ENCODE results near the gene STON2. TPM values are rescaled to one million over a fixed set of nuclear protein-coding genes. Genes with fewer than 3 reads are reported as not detected.
"Not testable (repeated sequence)": the region's sequence is repeated elsewhere in the genome, so short reads cannot be mapped to it uniquely, and the experiment has no call there.

Gene STON2
- total RNA-seq, 1 experiment from 2014 or later = 8.6 TPM

DNA sequence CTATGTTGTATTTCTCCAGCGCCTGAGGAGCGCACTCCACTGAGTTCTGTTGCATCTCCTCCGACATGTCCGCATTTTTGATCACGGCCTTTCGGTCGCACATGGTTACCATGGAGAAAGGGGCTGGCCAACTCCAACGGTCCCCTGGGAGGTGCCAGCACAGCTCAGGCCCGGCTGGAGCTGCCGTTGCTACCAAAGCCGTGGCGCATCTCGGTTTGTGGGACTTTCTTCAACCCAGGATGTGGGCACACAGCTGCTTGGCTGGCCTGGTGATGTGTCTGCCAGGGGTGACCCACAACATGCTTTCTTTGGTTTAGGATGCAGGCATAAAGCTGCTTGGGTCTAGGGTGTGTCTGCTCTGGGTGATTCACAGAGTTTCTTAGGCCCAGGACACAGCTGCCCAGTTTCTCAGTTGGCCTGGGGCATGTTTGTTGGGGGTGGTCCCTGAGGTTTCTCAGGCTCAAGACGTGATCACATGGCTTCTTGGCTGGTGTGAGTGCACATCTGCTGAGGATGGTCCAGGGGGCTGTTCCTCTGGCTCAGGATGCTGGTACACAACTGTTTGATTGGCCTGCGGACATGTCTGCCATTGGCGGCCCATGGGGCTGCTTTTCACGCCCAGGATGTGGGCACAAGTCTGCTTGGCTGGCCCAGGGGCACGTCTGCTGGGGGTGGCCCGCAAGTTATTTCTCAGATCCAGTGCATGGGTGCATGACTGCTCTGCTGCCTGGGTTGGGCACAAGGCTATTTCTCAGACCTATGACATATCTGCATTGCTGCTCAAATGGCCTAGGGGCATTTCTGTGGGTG, 153.5 kb downstream of the STON2 start:
- BruUV-seq (replicated peaks) = no TSS peak
- ChIA-PET POLR2A (ENCODE audit: low non-redundant PET) (no interaction called here), CTCF (no interaction called here)
- TF ChIP-seq, protein P1, sequence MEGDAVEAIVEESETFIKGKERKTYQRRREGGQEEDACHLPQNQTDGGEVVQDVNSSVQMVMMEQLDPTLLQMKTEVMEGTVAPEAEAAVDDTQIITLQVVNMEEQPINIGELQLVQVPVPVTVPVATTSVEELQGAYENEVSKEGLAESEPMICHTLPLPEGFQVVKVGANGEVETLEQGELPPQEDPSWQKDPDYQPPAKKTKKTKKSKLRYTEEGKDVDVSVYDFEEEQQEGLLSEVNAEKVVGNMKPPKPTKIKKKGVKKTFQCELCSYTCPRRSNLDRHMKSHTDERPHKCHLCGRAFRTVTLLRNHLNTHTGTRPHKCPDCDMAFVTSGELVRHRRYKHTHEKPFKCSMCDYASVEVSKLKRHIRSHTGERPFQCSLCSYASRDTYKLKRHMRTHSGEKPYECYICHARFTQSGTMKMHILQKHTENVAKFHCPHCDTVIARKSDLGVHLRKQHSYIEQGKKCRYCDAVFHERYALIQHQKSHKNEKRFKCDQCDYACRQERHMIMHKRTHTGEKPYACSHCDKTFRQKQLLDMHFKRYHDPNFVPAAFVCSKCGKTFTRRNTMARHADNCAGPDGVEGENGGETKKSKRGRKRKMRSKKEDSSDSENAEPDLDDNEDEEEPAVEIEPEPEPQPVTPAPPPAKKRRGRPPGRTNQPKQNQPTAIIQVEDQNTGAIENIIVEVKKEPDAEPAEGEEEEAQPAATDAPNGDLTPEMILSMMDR (conservative IDR thresholded peaks at IDR 0.05; ENCODE audit: low read depth, low read length) = no peak
- no peak for TF ChIP-seq EZH2 (IDR thresholded peaks at IDR 0.05; ENCODE audit: borderline replicate concordance, low read depth, low read length, poor library complexity, severe bottlenecking)
- intact Hi-C loops (cut with micrococcal nuclease; ENCODE audit: unreplicated experiment) = no loop called here
- Histone ChIP-seq H3K27ac (ENCODE audit: low read depth, low read length, poor library complexity, severe bottlenecking) (no peak overlapping the region), H3K36me3 (ENCODE audit: insufficient read depth, low read length, poor library complexity, severe bottlenecking) (no peaks in the 10 kb centered on the region), H3K9me3 (ENCODE audit: low read depth, low read length, poor library complexity, severe bottlenecking) (no peaks in the 10 kb centered on the region), H3K4me1 (ENCODE audit: insufficient read depth, low read length, poor library complexity, severe bottlenecking) (no peaks in the 10 kb centered on the region), H3K4me3 (ENCODE audit: low read depth, low read length, poor library complexity, severe bottlenecking) (no peak overlapping the region), H3K27me3 (replicated peaks; ENCODE audit: insufficient read depth, low read depth, low read length, poor library complexity) (no peaks in the 10 kb centered on the region)
- no peak for DNase-seq (ENCODE audit: low spot score)

DNA sequence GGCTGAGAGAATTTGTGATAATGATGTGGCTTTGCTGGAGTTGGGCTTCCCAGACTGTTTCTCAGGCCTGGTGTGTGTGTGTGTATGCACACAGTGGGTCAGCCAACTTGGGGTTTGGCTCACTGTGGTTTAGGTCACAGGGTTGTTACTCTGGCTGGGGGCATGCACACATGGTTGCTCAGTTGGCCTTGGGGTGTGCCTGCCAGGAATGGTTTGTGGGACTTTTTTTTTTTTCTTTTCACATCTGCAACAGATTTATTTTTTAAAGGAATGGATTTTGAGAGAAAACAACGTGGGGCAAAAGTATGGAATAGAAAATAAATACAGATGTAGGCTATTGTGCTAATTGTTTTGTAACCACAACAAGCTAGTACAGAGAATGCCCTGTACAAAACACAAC, 154.4 kb downstream of the STON2 start:
- H3K9me3 ChIP-seq (ENCODE audit: low read depth, low read length, poor library complexity, severe bottlenecking) = no peaks in the 10 kb centered on the region
- H3K4me3 ChIP-seq (ENCODE audit: low read depth, low read length, poor library complexity, severe bottlenecking) = no peak overlapping the region
- no peak overlapping the region for H3K27ac ChIP-seq (ENCODE audit: low read depth, low read length, poor library complexity, severe bottlenecking)
- ChIA-PET POLR2A (ENCODE audit: low non-redundant PET) (no interaction called here), CTCF (no interaction called here)
- intact Hi-C loops (cut with micrococcal nuclease; ENCODE audit: unreplicated experiment) = no loop called here
- no peak for DNase-seq (ENCODE audit: low spot score)
- TF ChIP-seq, protein P1 (conservative IDR thresholded peaks at IDR 0.05; ENCODE audit: low read depth, low read length) = no peak
- TF ChIP-seq EZH2 (IDR thresholded peaks at IDR 0.05; ENCODE audit: borderline replicate concordance, low read depth, low read length, poor library complexity, severe bottlenecking) = no peak
- BruUV-seq (replicated peaks) = no TSS peak
- H3K27me3 ChIP-seq (replicated peaks; ENCODE audit: insufficient read depth, low read depth, low read length, poor library complexity) = no peaks in the 10 kb centered on the region
- H3K4me1 ChIP-seq (ENCODE audit: insufficient read depth, low read length, poor library complexity, severe bottlenecking) = no peaks in the 10 kb centered on the region
- no peaks in the 10 kb centered on the region for H3K36me3 ChIP-seq (ENCODE audit: insufficient read depth, low read length, poor library complexity, severe bottlenecking)

GRCh38 chr14:81244431-81244830, 155.7 kb downstream of the STON2 start:
- H3K36me3 ChIP-seq (ENCODE audit: insufficient read depth, low read length, poor library complexity, severe bottlenecking); POLR2A ChIA-PET (ENCODE audit: low non-redundant PET); H3K9me3 ChIP-seq (ENCODE audit: low read depth, low read length, poor library complexity, severe bottlenecking); H3K4me1 ChIP-seq (ENCODE audit: insufficient read depth, low read length, poor library complexity, severe bottlenecking); H3K4me3 ChIP-seq (ENCODE audit: low read depth, low read length, poor library complexity, severe bottlenecking); H3K27ac ChIP-seq (ENCODE audit: low read depth, low read length, poor library complexity, severe bottlenecking); DNase-seq (ENCODE audit: low spot score); H3K27me3 ChIP-seq (replicated peaks; ENCODE audit: insufficient read depth, low read depth, low read length, poor library complexity); CTCF ChIA-PET; intact Hi-C loops (cut with micrococcal nuclease; ENCODE audit: unreplicated experiment); BruUV-seq (replicated peaks): not testable (repeated sequence)

GRCh38 chr14:81243499-81243898, 156.6 kb downstream of the STON2 start:
- Histone ChIP-seq H3K36me3 (ENCODE audit: insufficient read depth, low read length, poor library complexity, severe bottlenecking) (no peaks in the 10 kb centered on the region), H3K27me3 (replicated peaks; ENCODE audit: insufficient read depth, low read depth, low read length, poor library complexity) (no peaks in the 10 kb centered on the region), H3K9me3 (ENCODE audit: low read depth, low read length, poor library complexity, severe bottlenecking) (no peaks in the 10 kb centered on the region), H3K27ac (ENCODE audit: low read depth, low read length, poor library complexity, severe bottlenecking) (no peak overlapping the region), H3K4me3 (ENCODE audit: low read depth, low read length, poor library complexity, severe bottlenecking) (no peak overlapping the region), H3K4me1 (ENCODE audit: insufficient read depth, low read length, poor library complexity, severe bottlenecking) (no peaks in the 10 kb centered on the region)
- POLR2A ChIA-PET (ENCODE audit: low non-redundant PET) = no interaction called here
- intact Hi-C loops (cut with micrococcal nuclease; ENCODE audit: unreplicated experiment) = no loop called here
- CTCF ChIA-PET = no interaction called here
- no peak for DNase-seq (ENCODE audit: low spot score)
- no TSS peak for BruUV-seq (replicated peaks)
- TF ChIP-seq, protein P1 (conservative IDR thresholded peaks at IDR 0.05; ENCODE audit: low read depth, low read length) = no peak
- TF ChIP-seq EZH2 (IDR thresholded peaks at IDR 0.05; ENCODE audit: borderline replicate concordance, low read depth, low read length, poor library complexity, severe bottlenecking) = no peak

DNA sequence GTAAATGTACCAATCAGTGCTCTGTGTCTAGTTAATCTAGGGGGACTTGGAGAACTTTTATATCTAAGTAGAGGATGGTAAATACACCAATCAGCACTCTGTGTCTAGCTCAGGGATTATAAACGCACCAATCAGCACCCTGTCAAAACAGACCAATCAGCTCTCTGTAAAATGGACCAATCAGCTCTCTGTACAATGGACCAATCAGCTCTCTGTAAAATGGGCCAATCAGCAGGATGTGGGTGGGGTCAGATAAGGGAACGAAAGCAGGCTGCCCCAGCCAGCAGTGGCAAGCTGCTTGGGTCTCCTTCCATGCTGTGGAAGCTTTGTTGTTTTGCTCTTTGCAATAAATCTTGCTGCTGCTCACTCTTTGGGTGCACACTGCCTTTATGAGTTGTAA, 163.3 kb downstream of the STON2 start:
- POLR2A ChIA-PET (ENCODE audit: low non-redundant PET); H3K27ac ChIP-seq (ENCODE audit: low read depth, low read length, poor library complexity, severe bottlenecking); intact Hi-C loops (cut with micrococcal nuclease; ENCODE audit: unreplicated experiment); H3K27me3 ChIP-seq (replicated peaks; ENCODE audit: insufficient read depth, low read depth, low read length, poor library complexity); H3K4me1 ChIP-seq (ENCODE audit: insufficient read depth, low read length, poor library complexity, severe bottlenecking); CTCF ChIA-PET; H3K9me3 ChIP-seq (ENCODE audit: low read depth, low read length, poor library complexity, severe bottlenecking); DNase-seq (ENCODE audit: low spot score); BruUV-seq (replicated peaks); H3K36me3 ChIP-seq (ENCODE audit: insufficient read depth, low read length, poor library complexity, severe bottlenecking); H3K4me3 ChIP-seq (ENCODE audit: low read depth, low read length, poor library complexity, severe bottlenecking): not testable (repeated sequence)

Measured in A673 (cell line).